Nephron progenitor cell (in vitro differentiated cells): Measurements from ENCODE around the gene DLGAP3.
A peak's percentile ranks its signal among the peaks of the same experiment; 100 is the strongest.

Experiments
- DNase-seq: peaks from one replicate; pipeline ENCODE4 v3.0.0; 2021
- H3K27ac Mint-ChIP-seq: 2 replicates; pipeline ENCODE4 v1.8.0; 2021; ENCODE audit warnings: mild to moderate bottlenecking, moderate library complexity, mixed read lengths
- H3K27me3 Mint-ChIP-seq: 2 replicates; pipeline ENCODE4 v1.8.0; 2021; ENCODE audit warnings: mild to moderate bottlenecking, low read depth, mixed read lengths; ENCODE audit not compliant: poor library complexity
- H3K36me3 Mint-ChIP-seq: 2 replicates; pipeline ENCODE4 v1.8.0; 2021; ENCODE audit warnings: low read depth, mixed read lengths
- H3K4me1 Mint-ChIP-seq: 2 replicates; pipeline ENCODE4 v1.8.0; 2021; ENCODE audit warnings: mixed read lengths
- H3K4me3 Mint-ChIP-seq: 2 replicates; pipeline ENCODE4 v1.8.0; 2021; ENCODE audit warnings: mild to moderate bottlenecking, moderate library complexity, mixed read lengths
- H3K9me3 Mint-ChIP-seq: 2 replicates; pipeline ENCODE4 v1.8.0; 2021; ENCODE audit warnings: mild to moderate bottlenecking, moderate library complexity, mixed read lengths
- CTCF ChIP-seq: fragments of 200-600 bp; sonication (generic); IDR thresholded peaks from 2 replicates; pipeline ENCODE4 v1.5.0; 2021; ENCODE audit warnings: antibody characterized with exemption

Gene DLGAP3

GRCh38 chr1:34926156-34926555 is 3.3 kb downstream of the DLGAP3 start:
- Mint-ChIP-seq H3K36me3 (no peaks in the 10 kb centered on the region), H3K9me3 (no peaks in the 10 kb centered on the region), H3K4me3 (no peak overlapping the region), H3K27ac (no peak overlapping the region), H3K4me1 (peaks cover 12% of the 10 kb centered on the region), H3K27me3 (peaks cover 83% of the 10 kb centered on the region)
- TF ChIP-seq CTCF = no peak
- DNase-seq = no peak

GRCh38 chr1:34925730-34926129 is 3.7 kb downstream of the DLGAP3 start:
- Mint-ChIP-seq H3K4me1 (peaks cover 12% of the 10 kb centered on the region), H3K27me3 (peaks cover 83% of the 10 kb centered on the region), H3K9me3 (no peaks in the 10 kb centered on the region), H3K27ac (no peak overlapping the region), H3K36me3 (no peaks in the 10 kb centered on the region), H3K4me3 (no peak overlapping the region)
- no peak for DNase-seq
- TF ChIP-seq CTCF = no peak

- H3K36me3 Mint-ChIP-seq = no peaks in the 10 kb centered on the region
- no peak overlapping the region for H3K27ac Mint-ChIP-seq
- no peak overlapping the region for H3K4me3 Mint-ChIP-seq
- no peak for TF ChIP-seq CTCF
- peaks cover 12% of the 10 kb centered on the region for H3K4me1 Mint-ChIP-seq
- peak; percentile 96 for DNase-seq
- H3K27me3 Mint-ChIP-seq = peaks cover 80% of the 10 kb centered on the region
- H3K9me3 Mint-ChIP-seq = no peaks in the 10 kb centered on the region
Observed at GRCh38 chr1:34924759-34925555, 4.5 kb downstream of the DLGAP3 start.

- H3K36me3 Mint-ChIP-seq = no peaks in the 10 kb centered on the region
- DNase-seq = no peak
- no peaks in the 10 kb centered on the region for H3K9me3 Mint-ChIP-seq
- H3K27ac Mint-ChIP-seq = no peak overlapping the region
- H3K27me3 Mint-ChIP-seq = peaks cover 80% of the 10 kb centered on the region
- no peak overlapping the region for H3K4me3 Mint-ChIP-seq
- peaks cover 12% of the 10 kb centered on the region for H3K4me1 Mint-ChIP-seq
- TF ChIP-seq CTCF = no peak
Observed at GRCh38 chr1:34923490-34923889, 6.0 kb downstream of the DLGAP3 start.

- Mint-ChIP-seq H3K4me1 (peaks cover 7% of the 10 kb centered on the region), H3K27me3 (peaks cover 56% of the 10 kb centered on the region), H3K9me3 (no peaks in the 10 kb centered on the region), H3K27ac (no peak overlapping the region), H3K36me3 (no peaks in the 10 kb centered on the region), H3K4me3 (no peak overlapping the region)
- no peak for TF ChIP-seq CTCF
- no peak for DNase-seq
Observed at GRCh38 chr1:34918977-34919561, 10.4 kb downstream of the DLGAP3 start.
